Activated CD4-positive, CD25-positive, alpha-beta regulatory T cell treated with anti-CD3 and anti-CD28 coated beads, Interleukin-2, amount 50 U/mL, for 24 hours (primary cell): Measurements from ENCODE around the gene PTCD1.
A peak's percentile ranks its signal among the peaks of the same experiment; 100 is the strongest.

Experiments used
- ATAC-seq, 2 donors: fragments of 150-1000 bp; cut with Tn5 transposase; one replicate each; pipeline ENCODE4 v1.10.0; 2021; ENCODE audit warnings: mild to moderate bottlenecking in 1 of 2, moderate library complexity in 1 of 2

The PTCD1 gene, protein sequence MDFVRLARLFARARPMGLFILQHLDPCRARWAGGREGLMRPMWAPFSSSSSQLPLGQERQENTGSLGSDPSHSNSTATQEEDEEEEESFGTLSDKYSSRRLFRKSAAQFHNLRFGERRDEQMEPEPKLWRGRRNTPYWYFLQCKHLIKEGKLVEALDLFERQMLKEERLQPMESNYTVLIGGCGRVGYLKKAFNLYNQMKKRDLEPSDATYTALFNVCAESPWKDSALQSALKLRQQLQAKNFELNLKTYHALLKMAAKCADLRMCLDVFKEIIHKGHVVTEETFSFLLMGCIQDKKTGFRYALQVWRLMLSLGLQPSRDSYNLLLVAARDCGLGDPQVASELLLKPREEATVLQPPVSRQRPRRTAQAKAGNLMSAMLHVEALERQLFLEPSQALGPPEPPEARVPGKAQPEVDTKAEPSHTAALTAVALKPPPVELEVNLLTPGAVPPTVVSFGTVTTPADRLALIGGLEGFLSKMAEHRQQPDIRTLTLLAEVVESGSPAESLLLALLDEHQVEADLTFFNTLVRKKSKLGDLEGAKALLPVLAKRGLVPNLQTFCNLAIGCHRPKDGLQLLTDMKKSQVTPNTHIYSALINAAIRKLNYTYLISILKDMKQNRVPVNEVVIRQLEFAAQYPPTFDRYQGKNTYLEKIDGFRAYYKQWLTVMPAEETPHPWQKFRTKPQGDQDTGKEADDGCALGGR

DNA sequence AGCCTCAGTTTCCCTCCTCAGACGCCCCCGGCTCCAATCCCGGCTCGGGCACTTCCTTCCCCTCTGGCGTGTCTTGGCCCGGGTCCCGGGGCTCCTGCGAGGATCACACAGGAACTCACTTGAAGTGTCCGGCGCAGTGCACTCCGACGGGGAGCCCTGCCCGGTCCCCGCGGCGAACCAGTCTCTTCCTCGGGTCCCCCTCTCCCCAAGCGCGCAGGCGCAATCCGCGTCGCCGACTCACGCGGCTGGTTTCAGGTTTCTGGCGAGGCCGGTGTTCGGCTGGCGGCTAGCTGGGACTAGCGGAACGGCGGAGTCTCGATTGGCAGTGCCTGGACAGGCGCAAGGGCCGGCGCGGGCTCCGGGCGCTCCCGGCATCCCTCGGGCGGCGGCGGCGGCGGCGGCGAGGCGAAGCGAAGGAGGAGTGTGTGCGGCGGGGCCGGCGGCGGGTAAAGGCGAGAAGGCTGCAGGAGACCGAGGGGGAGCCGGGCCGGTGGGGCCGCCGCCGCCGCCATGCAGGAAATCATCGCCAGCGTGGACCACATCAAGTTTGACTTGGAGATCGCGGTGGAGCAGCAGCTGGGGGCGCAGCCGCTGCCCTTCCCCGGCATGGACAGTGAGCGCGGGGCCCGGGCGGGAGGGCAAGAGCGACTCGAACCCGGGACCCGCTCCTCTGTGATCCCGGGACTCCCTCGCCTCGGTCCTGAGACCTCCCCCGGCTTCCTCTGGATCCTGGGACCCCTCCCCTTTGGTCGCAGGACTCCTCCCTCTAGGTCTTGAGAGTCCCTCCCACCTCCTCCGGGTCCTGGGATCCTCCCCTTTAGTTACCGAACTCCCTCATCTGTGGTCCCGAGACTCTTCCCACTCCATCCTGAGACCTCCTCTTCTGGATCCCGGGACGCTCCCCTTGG is at the start of gene PTCD1, which contains the start of gene CPSF4:
TSS of gene PTCD1 (minus strand) at position 226 of the 908 bp plus-strand sequence. CDS start 3,556 bp downstream, outside the sequence.
TSS of gene CPSF4 (plus strand) at position 371 of the 908 bp plus-strand sequence. CDS start at position 511, 140 bp downstream.
- peak; percentile 96 for ATAC-seq

DNA sequence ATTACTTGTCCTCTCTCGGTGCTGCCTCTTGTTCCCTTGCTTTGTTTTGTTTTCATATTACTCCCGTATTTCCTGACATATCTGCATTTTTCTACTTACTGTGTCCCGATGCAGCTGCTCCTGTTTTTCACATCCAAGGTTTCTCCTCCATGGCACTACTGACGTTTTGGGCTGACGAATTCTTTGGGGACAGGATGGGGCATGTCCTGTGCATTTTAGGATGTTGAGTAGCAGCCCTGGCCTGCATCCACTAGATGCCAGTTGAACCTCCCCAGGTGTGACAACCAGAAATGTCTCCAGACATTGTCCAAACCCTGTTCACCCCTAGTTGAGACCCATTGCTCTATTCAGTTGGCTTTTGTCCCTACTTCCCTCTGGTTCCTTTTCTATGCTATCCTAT is 46.5 kb upstream of the PTCD1 start:
- ATAC-seq = no peak

DNA sequence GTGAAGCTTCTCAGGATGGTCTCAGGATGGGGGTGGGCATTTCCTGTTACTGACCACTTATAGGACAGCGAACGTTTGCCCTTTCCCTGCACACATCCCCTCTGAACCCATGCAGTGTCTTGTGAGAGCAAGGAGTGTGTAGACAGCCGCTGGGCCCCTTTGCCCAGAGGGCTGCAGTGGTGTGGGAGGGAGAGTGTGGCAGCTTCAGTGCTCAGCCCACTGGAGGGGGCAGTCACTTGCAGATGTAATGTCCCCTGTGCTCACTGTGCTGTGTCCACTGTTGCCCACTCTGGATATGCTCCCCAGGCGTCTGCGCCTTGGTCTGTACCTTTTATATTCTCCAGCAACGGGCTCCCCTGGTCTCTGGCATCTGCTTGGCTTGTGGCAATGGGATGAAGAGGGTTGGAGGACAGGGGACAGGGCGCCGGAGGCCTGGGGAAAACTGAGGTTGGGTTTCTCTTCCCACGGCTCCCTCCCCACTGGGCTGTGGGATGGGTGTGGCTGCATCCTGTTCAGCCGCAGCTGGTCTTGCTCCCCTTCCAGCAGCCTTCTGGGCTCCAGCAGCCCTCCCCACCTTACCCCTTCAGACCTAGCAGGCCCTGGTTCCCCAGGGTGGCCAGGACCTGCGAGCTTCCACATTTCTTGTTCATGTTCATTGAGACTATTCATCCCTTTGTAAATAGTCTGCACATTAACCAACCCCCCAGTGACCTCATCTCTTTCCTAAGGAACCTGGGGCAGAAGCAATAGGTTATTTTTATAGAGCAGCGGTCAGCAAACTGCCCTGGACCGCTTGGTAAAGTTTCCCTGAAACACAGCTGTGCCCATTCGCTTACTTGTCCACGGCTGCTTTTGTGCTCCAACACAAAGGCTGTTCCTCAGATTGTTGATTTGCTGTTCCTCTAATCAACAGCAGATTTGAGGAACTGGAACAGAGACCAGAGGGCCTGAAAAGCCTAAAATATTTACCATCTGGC is 40.2 kb upstream of the PTCD1 start:
- ATAC-seq = no peak

DNA sequence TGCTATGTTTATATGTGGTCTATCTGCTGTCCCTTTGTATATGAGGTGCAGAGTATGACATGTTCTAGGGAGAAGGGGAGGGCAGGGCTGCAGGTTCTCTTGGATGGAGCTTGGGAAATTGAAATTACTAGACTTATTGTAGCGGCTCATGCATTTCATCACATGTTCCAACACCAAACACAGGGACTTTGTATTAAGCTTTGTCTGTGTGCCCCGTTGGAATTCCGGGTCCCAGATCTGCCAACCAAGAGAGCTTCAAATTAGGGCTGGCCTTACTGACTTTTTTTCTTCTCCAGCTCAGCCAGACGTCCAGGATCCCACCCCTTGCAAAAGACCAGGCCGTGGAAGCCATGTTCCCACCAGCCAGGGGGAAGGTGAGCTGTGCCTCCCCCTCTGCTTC is 37.5 kb upstream of the PTCD1 start:
- no peak for ATAC-seq

DNA sequence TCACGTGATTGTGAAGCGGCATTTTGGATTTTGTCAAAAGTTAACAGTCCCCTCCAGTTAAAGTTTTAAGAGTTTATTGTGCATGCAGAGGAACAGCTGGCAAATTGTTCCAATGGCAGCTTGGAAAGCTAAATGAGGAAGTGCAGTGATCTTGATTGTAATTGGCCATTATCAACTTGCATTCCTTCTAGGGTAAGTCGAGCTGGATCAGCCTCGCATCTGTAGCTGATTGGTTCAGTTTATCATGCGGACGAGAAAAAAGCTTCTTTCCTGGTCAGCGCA is 34.7 kb upstream of the PTCD1 start:
- no peak for ATAC-seq

DNA sequence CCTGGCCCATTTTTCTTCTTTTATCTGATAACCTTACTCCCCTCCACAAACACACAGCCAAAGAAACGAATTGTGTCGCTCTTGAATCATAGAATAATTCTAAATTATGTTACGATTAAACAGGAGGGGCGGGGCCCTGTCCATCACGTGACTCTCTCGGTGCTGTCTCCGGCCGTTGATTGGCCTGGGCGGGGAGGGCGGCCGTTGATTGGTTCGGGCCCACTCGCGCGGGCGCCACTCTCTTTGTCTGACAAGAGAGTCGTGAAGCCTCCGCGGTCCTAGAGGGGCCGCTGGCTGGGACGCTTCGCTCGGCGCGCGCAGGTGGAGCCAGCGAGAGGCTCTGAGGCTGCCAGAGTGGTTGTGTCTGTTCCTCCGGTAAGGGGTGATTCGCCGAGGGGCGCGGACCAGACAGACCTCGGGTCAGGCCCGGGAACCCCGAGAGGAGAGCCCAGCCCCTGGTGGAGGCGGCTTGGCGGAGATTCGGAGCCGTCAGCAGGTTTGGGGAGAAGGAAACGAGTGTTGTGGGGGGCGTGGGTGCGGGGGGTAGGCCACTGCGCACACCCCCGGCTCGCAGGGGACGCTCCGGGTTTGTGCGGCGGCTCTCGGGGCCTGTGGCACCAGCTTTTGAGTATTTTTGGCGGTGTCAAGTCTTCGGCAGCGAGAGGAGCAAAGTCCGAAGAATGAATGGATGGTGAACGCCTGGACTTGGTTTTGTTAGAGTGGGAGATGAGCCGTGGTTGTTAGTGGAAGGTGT is 34.1 kb upstream of the PTCD1 start, which contains the start of gene ZNF789:
TSS of gene ZNF789 (plus strand) at position 330 of the 754 bp plus-strand sequence. CDS start 3,567 bp downstream, outside the sequence.
- peak; percentile 98 to 99 for ATAC-seq

DNA sequence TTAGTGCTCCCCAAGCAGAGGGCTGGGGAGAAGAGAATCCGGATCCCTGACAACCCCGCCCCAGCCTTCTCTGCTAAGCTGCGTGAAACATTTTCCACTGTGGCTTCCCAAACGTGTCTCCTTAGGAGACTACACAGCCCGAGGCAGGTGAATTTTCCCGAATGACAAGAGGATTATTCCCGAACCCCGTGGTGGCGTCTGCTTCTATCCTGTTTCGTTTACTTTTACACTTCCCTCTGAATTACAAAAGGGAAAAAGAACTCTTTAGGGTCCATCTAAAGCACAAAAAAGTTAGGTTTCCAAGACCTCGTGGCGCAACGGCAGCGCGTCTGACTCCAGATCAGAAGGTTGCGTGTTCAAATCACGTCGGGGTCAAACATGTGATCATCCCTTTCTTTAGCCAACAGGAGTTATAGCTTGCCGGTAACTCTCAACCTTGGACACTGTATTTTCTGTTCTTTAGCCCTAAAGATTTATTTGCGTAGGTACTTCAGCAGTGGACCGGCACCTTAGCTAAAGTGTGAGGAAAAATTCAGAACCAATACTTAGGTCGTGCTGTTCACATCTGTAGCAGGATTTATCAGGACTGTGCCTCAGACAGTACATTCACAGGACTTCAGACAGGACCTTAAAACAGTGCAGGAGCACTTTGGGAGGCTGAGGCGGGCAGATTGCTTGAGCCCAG is 30.9 kb upstream of the PTCD1 start:
- ATAC-seq = no peak

DNA sequence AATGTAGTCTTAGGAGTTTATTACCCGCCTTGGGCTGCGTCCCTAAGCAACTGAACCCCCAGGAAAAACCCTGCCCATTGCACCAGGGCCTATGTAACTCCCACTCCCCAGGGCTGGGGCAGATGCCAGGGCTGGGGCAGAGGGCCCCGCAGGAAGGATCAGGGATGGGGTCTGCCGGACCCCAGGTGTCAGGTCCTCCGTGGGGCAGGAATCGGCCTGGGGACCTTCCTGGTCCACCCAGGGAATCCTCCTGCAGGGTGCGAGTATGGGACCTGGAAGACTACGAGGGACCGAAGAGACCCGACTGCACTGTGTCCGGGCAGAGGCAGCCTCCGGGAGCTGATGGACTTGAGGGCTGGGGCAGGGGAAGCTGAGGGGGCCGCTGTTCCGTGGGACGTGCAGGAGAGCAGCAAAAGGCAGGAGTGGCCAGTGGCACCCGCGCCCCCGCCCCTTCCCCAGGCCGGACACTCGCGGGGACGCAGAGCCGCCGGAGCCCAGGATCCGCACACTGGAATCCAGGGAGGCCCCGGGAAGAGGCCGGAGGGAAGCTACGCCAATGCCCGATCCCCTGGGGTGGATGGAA is 29.8 kb upstream of the PTCD1 start:
- no peak for ATAC-seq

DNA sequence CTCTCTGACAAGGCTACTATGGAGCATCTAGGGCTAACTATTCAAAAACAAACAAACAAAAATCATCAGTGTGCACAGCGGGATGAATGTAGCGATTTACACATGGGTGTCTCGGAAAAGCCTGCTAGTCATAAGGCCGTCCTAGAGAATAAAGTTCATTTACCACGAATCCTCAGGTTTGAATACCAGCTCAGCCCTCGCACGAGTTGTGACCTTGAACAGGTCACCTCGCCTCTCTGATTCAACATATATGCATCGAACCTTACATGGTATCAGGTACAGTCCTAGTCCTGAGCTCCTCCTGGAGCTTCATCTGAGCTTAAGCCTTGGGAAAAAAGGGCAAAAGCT is 26.8 kb upstream of the PTCD1 start:
- peak in 1 of 2 donors; percentile 2 for ATAC-seq

DNA sequence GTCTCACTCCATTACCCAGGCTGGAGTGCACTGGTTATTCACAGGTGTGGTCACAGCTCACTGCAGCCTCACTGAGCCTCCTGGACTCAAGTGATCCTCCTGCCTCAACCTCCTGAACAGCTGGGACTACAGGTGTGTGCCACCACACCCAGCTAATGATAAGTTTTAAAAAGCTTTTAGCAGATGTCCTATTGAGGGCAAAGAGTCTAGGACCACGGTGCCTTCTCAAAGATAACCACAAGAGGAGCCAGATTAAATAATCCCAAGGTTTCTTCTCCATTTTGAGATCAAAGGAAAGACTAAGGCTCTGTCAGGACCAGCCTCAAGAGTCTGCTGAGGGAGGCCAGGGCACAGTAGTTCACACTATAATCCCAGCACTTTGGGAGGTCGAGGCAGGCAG is 22.6 kb upstream of the PTCD1 start:
- no peak for ATAC-seq

DNA sequence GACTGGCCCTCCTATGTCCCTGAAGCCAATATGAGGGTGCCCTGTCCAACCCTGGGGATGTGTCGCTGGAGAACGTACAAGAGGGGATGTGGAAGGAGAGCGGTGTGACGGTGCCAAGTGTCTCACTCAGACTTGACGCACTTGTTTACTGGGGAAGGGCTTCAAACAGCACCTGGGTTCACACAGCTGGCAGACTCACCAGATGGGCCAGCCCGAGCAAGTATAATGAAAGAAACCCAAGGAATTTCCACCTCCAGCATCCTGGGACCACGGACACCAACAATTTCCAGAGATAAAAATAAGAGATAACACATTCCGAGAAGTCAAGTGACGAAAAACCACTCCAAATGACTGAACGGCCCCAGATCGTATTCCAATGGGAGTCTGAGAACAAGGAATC is 22.1 kb upstream of the PTCD1 start:
- no peak for ATAC-seq

DNA sequence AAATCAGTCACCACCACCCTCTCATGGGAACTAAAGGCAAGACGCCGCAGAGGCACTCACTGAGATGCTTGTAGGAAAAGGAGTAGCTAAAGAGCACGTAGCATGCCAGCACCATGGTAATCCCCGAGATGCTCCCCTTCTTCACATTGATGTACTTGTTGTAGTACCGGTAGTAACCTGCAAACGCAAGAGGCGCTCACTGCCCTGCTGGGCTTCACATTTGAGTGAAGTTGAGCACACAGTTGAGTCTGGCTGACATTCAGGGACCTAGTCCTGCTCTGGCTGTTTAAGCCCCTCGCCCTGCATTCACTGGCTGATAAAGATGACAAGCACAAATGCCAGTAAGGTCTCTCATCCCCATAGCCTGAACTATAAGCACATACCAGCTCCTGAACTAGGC is 20.5 kb upstream of the PTCD1 start:
- peak; percentile 33 to 62 for ATAC-seq

DNA sequence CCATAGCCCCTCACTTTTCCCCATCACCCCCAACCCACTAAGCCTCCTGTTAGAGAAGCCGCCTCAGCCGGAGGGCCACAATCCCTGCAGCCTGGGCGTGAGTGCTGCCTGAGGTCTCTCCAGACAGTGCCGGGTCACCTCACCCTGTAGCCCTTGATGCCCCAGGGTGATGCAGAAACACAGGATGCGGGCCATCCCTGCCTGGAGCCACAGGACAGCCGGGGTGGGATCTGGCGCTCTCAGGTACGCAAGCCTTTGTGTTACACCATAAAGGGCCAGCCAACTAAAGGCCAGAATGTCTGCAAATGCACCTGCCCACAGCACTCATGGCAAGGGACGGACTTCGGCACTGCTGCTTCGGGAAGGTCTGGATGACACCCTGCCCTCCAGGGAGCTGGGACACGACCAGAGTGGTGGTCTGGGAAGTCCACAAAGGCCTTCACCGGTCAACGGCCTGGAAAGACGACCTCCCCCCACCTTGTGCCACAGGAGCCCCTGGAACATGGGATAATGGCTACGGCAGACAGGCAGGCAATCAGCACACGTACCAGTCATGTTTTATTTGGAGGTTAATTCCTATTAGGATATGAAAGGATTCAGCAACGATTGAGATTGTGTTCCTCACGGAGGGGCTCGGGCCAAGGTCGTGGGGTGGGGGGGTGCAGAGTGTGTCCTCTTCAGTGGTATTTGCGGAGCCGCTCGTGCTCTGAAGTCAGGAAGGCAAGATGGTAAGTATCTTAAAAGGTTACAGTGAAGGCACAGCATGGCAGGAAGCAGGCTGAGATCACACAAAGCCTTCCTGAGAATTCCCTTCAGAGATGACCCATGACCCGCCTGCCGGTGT is 19.3 kb upstream of the PTCD1 start:
- no peak for ATAC-seq

DNA sequence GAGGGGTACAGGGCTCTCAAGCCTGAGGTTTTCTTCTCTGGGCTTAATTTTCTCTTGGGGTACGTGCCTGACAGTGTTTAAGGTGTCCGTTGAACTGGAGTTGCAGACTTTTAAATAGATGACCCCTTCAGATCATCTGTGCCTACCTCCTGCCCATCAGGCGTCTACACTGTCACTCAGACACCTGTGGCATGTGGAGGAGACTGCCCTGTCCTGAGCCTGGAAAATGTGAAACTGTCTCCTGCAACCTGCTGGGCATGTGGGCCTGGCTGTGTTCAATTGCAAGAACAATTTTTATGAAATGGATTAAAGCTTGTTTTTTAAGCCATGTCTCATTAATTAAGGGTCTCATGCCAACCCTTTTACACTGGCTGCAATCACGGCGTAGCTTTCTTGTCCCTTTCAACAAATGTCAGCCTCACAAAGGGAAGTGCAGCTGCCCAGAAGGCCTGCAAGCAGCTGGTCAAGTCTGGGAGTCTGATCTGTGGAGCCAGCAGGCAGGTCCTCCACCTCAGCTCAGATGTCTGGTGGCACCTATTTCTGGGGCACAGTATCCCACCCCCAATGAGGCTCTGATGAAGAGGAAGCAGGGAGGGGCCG is 18.6 kb upstream of the PTCD1 start:
- no peak for ATAC-seq

DNA sequence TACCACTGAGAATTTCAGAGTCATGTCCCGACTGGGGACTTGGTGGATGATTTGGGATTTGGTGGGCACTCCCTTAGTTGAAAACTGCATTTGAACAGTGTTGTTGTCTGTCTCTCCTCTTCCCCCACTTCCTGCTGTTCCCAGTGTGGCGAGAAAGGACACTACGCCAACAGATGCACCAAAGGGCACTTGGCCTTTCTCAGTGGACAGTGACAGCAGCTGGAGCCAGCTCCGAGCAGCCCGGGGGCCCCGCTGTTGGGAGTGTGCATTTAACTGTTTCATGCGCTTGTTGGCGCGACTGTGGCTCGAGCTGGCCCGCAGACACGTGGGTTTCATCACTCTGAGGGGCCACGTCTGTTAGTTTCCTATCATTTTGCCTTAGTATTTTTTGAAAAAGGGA is 17.7 kb upstream of the PTCD1 start:
- ATAC-seq = no peak

DNA sequence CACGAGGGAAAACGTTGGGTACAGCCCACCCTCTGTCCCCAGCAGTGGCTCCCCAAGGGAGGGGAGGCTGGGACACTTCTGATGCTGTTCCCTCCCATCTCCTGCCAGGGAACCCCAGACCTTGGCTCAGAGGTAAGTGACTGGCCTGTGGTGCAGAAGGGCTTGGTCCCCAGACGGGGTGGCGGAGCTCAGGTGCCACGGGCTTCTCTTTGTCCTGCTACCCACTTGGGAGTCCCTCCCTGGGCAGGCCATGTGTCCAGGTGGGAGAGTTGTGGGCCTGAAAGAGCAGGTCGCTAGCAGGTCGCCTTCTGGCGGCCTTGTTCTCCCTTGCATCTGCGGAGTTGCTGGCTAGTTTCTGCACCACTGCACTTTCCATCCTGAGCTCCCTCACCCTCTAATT is 17.3 kb upstream of the PTCD1 start:
- no peak for ATAC-seq

DNA sequence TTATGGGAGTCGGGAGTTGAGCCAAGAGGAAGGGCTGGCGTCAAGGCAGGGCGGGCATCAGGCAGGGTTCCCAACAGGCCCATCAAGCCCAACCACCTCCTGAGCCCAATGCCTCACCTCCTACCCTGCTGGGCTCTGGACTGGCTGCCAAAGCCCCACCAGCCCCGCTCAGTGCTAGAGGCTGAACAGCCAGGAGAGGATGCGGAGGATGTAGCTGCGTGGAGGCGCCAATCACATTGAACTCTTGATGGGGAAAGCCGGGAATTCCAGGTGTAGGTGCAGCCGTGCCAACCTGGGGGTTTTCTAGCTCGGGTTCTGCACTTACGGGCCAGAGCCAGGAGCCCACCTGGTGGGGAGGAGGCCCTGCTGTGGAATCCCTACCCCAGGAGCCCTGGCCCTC is 14.5 kb upstream of the PTCD1 start:
- ATAC-seq = no peak

DNA sequence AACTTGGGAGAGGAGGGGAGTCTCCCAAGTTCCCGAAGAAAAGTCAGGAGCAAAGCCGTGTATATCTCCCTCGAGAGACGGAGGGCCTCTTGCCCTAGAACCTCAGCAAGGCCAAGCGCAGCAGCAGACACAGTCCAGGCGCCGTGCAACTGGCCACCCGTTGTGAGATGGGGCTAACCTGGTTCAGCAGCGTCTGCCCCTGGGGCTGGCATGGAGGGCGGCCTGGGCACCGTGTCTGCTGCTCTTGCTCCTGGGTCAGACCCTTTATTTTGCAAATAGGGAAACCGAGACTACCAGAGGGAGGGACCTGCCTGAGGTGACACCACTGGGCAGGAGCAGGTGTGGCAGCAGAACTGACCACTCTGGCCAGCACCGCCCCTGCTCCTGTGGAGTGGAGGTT is 13.9 kb upstream of the PTCD1 start:
- no peak for ATAC-seq

DNA sequence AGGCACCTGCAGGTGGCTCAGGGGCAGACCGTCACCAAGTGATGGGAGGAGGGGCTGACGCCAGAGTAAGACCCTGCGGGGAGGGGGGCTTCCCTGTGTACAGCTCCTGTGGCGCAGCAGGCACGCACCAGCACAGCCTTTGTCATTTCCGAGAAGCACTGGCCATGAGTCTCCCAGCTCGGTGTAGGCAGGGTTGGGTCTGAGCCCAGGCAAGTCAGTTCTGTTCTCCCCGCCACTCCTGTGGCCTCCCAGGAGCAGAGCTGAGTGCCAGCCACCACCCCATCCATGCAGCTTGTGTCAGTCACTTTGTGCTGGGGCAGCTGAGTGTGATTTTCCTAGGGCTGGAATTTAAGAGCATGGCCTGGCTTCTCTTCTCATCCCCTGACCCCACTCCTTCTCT is 13.3 kb upstream of the PTCD1 start:
- no peak for ATAC-seq
